ENCODE data around the gene NFKBIZ. TPM values are rescaled to one million over a fixed set of nuclear protein-coding genes. Genes with fewer than 3 reads are reported as not detected.

Gene NFKBIZ
- total and polyA plus RNA-seq, 9 of the 15 experiments (the other 6 are each of a cell fraction or from before 2014, with no cell fraction given): 1.2 to 13.7 (median 5.7) TPM

DNA sequence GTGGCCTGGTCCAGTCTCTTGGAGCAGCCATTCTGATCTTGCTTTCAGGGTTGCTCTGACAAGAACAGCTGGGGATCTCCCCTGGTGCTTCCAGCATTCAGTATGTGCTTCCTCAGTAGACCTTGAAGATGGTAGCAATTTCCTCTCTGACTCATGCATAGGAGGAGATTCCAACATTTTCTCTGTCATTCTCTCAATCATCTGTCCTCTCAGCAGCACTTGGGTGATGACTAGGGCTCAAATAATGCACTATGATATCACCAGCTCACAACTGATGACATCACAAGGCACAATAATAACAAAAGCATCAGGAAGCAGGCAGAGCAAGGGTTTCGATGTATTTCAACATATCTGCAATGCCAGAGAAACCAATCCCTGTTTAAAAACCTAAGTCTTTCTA is 52.7 kb downstream of the NFKBIZ start:
- Histone ChIP-seq H3K27me3 (ENCODE audit: control insufficient read depth in 2 of 2, insufficient read depth in 2 of 2, low read length in 2 of 2) (no peaks in the 10 kb centered on the region), H3K9me1 (ENCODE audit: control insufficient read depth, insufficient read depth, low read length) (no peaks in the 10 kb centered on the region), H3K4me2 (ENCODE audit: insufficient read depth, low read length) (no peak overlapping the region), H3K4me3 (no peak overlapping the region), H3K79me2 (ENCODE audit: control insufficient read depth, insufficient read depth, low read length) (no peaks in the 10 kb centered on the region), H2AFZ (ENCODE audit: low read depth, low read length) (no peak overlapping the region), H3K27ac (ENCODE audit: extremely low read depth, low read depth, low read length) (no peak overlapping the region), H3K36me3 (ENCODE audit: control insufficient read depth, insufficient read depth, low read length) (no peaks in the 10 kb centered on the region), H3K4me1 (replicated peaks in 1 of 2; ENCODE audit: control insufficient read depth in 2 of 2, insufficient read depth in 2 of 2, low read length in 2 of 2) (no peaks in the 10 kb centered on the region), H4K20me1 (replicated peaks; ENCODE audit: control insufficient read depth, insufficient read depth, low read length) (no peaks in the 10 kb centered on the region), H3K9me3 (replicated peaks; ENCODE audit: control insufficient read depth, insufficient read depth, low read depth, low read length) (no peaks in the 10 kb centered on the region), H3K9ac (ENCODE audit: insufficient read depth in 1 of 2, low read depth in 2 of 2, low read length in 2 of 2) (no peak overlapping the region)
- BruUV-seq (replicated peaks): no TSS peak
- DNase-seq (ENCODE audit: extremely low read depth in 1 of 4, low spot score in 3 of 4) (no peak), FAIRE-seq (no peak), ATAC-seq (no peak)
- CTCF ChIA-PET (ENCODE audit: low intra/inter-chr PET ratio): no interaction called here
- TF ChIP-seq CREM (IDR thresholded peaks at IDR 0.05; ENCODE audit: low read depth) (peak; percentile 44; the same call in 1 of the 2 replicates), JUND (IDR thresholded peaks at IDR 0.05; ENCODE audit: borderline replicate concordance, low read depth, low read length) (no peak), JUND (tag; IDR thresholded peaks at IDR 0.05; ENCODE audit: borderline replicate concordance, low read depth, low read length) (peak; percentile 20; the same call in 1 of the 3 replicates), FOSL1 (tag; conservative IDR thresholded peaks at IDR 0.05) (peak; percentile 35; the same call in 1 of the 2 replicates), CEBPG (CRISPR knock-in tag; IDR thresholded peaks at IDR 0.05) (no peak), CEBPG (tag; conservative IDR thresholded peaks at IDR 0.05 in 1 of 2, IDR thresholded peaks at IDR 0.05 in 1 of 2) (peak in 1 of 2 experiments; percentile 81; a peak in 2 of 4 replicates), DPF2 (IDR thresholded peaks at IDR 0.05) (no peak), ATF1 (CRISPR knock-in tag; IDR thresholded peaks at IDR 0.05) (no peak), ATF1 (tag; IDR thresholded peaks at IDR 0.05) (peak; percentile 56), PPARD (CRISPR knock-in tag; IDR thresholded peaks at IDR 0.05) (no peak), ZNF212 (CRISPR knock-in tag; IDR thresholded peaks at IDR 0.05) (no peak), NFXL1 (CRISPR knock-in tag; IDR thresholded peaks at IDR 0.05) (no peak)
- TF ChIP-seq, protein P1, sequence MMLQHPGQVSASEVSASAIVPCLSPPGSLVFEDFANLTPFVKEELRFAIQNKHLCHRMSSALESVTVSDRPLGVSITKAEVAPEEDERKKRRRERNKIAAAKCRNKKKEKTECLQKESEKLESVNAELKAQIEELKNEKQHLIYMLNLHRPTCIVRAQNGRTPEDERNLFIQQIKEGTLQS (IDR thresholded peaks at IDR 0.05): peak; percentile 84
- TF ChIP-seq, protein P1 (CRISPR knock-in tag; conservative IDR thresholded peaks at IDR 0.05): no peak
- intact Hi-C loops (cut with micrococcal nuclease): no loop called here
- in situ Hi-C loops (cut with MboI): no loop called here
- POLR2A ChIA-PET: no interaction called here
- WGBS (ENCODE audit: insufficient coverage, low coverage, missing lambda C conversion rate): 22% methylated on average over 1 of the region's 1 CpG
